ENCODE results near the gene PCDHGB3.
"Not testable (repeated sequence)": the region's sequence is repeated elsewhere in the genome, so short reads cannot be mapped to it uniquely, and the experiment has no call there.

The PCDHGB3 gene

DNA sequence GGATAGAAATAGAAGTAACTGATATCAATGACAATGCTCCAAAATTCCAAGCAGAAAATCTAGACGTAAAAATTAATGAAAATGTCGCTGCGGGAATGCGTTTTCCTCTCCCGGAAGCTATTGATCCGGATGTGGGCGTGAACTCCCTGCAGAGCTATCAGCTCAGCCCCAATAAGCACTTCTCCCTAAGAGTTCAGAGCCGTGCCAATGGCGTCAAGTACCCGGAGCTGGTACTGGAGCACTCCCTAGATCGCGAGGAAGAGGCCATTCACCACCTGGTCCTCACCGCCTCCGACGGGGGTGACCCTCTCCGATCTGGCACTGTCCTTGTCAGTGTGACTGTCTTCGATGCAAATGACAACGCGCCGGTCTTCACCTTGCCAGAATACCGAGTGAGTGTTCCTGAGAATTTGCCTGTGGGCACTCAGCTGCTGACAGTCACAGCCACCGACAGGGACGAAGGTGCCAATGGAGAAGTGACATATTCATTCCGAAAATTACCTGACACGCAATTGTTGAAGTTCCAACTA, 43.6 kb downstream of the PCDHGB3 start:
- no peak for DNase-seq (ENCODE audit: low read depth)
- Histone ChIP-seq H3K4me3 (ENCODE audit: low read length) (peak overlapping the region; percentile 85), H3K9ac (ENCODE audit: low read length) (peak overlapping the region; percentile 79), H3K36me3 (ENCODE audit: control insufficient read depth, insufficient read depth, low read length, severe bottlenecking) (no peaks in the 10 kb centered on the region), H3K27me3 (replicated peaks; ENCODE audit: control insufficient read depth, insufficient read depth, low read length) (peaks cover 6% of the 10 kb centered on the region), H3K4me1 (ENCODE audit: control insufficient read depth, insufficient read depth, low read length) (no peaks in the 10 kb centered on the region), H3K9me3 (ENCODE audit: control insufficient read depth, low read length) (peaks cover 29% of the 10 kb centered on the region)

DNA sequence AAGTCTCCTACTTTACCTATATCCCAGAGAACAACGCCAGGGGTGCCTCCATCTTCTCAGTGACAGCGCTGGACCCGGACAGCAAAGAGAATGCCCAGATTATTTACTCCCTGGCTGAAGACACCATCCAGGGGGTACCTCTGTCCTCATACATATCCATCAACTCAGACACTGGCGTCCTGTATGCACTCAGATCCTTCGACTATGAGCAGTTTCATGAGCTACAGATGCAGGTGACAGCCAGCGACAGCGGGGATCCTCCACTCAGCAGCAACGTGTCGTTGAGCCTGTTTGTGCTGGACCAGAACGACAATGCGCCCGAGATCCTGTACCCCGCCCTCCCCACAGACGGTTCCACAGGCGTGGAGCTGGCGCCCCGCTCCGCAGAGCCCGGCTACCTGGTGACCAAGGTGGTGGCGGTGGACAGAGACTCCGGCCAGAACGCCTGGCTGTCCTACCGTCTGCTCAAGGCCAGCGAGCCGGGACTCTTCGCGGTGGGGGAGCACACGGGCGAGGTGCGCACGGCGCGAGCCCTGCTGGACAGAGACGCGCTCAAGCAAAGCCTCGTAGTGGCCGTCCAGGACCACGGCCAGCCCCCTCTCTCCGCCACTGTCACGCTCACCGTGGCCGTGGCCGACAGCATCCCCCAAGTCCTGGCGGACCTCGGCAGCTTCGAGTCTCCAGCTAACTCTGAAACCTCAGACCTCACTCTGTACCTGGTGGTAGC, 44.7 kb downstream of the PCDHGB3 start:
- DNase-seq (ENCODE audit: low read depth); H3K27me3 ChIP-seq (replicated peaks; ENCODE audit: control insufficient read depth, insufficient read depth, low read length); H3K9ac ChIP-seq (ENCODE audit: low read length); H3K4me1 ChIP-seq (ENCODE audit: control insufficient read depth, insufficient read depth, low read length); H3K36me3 ChIP-seq (ENCODE audit: control insufficient read depth, insufficient read depth, low read length, severe bottlenecking): not testable (repeated sequence)
- peak overlapping the region; percentile 43 for H3K4me3 ChIP-seq (ENCODE audit: low read length)
- H3K9me3 ChIP-seq (ENCODE audit: control insufficient read depth, low read length): peaks cover 28% of the 10 kb centered on the region

DNA sequence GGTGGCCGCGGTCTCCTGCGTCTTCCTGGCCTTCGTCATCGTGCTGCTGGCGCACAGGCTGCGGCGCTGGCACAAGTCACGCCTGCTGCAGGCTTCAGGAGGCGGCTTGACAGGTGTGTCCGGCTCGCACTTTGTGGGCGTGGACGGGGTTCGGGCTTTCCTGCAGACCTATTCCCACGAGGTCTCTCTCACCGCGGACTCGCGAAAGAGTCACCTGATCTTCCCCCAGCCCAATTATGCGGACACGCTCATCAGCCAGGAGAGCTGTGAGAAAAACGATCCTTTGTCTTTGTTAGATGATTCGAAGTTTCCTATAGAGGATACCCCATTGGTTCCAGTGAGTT, 45.2 kb downstream of the PCDHGB3 start:
- not testable (repeated sequence) for H3K36me3 ChIP-seq (ENCODE audit: control insufficient read depth, insufficient read depth, low read length, severe bottlenecking); H3K4me1 ChIP-seq (ENCODE audit: control insufficient read depth, insufficient read depth, low read length); DNase-seq (ENCODE audit: low read depth); H3K9ac ChIP-seq (ENCODE audit: low read length); H3K27me3 ChIP-seq (replicated peaks; ENCODE audit: control insufficient read depth, insufficient read depth, low read length)
- Histone ChIP-seq H3K4me3 (ENCODE audit: low read length) (peak overlapping the region; percentile 43), H3K9me3 (ENCODE audit: control insufficient read depth, low read length) (peaks cover 27% of the 10 kb centered on the region)

DNA sequence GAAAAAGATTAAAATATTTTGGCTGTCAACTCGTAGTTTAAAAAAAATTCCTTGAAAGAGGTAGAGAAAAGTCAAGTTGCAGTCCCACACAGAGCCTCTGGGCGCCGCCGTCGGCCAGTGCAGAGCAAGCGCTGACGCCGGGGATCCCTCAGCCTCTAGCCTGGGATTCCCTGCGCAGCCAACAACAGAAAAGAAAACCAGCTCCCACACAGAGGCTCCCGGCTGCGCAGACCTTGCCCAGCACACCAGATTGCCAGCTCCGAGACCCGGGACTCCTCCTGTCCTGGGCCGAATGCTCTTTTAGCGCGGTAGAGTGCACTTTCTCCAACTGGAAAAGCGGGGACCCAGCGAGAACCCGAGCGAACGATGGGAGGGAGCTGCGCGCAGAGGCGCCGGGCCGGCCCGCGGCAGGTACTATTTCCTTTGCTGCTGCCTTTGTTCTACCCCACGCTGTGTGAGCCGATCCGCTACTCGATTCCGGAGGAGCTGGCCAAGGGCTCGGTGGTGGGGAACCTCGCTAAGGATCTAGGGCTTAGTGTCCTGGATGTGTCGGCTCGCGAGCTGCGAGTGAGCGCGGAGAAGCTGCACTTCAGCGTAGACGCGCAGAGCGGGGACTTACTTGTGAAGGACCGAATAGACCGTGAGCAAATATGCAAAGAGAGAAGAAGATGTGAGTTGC, 47.6 kb downstream of the PCDHGB3 start, which contains the start of gene PCDHGB7:
TSS of gene PCDHGB7 (plus strand) at position 184 of the 679 bp plus-strand sequence. CDS start at position 367, 183 bp downstream.
- peaks cover 42% of the 10 kb centered on the region for H3K9me3 ChIP-seq (ENCODE audit: control insufficient read depth, low read length)
- peak; percentile 72 for DNase-seq (ENCODE audit: low read depth)

DNA sequence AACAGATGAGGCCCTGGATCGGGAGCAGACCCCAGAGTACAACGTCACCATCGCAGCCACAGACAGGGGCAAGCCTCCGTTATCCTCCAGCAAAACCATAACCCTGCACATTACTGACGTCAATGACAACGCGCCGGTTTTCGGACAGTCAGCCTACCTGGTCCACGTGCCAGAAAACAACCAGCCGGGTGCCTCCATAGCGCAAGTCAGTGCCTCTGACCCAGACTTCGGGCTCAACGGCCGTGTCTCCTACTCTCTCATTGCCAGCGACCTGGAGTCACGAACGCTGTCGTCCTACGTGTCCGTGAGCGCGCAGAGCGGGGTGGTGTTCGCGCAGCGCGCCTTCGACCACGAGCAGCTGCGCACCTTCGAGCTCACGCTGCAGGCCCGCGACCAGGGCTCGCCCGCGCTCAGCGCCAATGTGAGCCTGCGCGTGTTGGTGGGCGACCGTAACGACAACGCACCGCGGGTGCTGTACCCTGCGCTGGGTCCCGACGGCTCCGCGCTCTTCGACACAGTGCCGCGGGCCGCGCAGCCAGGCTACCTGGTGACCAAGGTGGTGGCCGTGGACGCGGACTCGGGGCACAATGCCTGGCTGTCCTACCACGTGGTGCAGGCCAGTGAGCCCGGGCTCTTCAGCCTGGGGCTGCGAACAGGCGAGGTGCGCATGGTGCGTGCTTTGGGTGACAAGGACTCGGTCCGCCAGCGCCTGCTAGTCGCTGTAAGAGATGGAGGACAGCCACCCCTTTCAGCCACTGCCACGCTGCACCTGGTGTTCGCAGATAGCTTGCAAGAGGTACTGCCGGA, 49.2 kb downstream of the PCDHGB3 start:
- Histone ChIP-seq H3K9me3 (ENCODE audit: control insufficient read depth, low read length) (peaks cover 45% of the 10 kb centered on the region), H3K36me3 (ENCODE audit: control insufficient read depth, insufficient read depth, low read length, severe bottlenecking) (no peaks in the 10 kb centered on the region)

More for the DNA sequence above, 47.6 kb downstream of the PCDHGB3 start, which contains the start of gene PCDHGB7:
- H3K27me3 ChIP-seq (replicated peaks; ENCODE audit: control insufficient read depth, insufficient read depth, low read length); H3K4me1 ChIP-seq (ENCODE audit: control insufficient read depth, insufficient read depth, low read length); H3K36me3 ChIP-seq (ENCODE audit: control insufficient read depth, insufficient read depth, low read length, severe bottlenecking): not testable (repeated sequence)
- Histone ChIP-seq H3K4me3 (ENCODE audit: low read length) (peak within 1 kb of the TSS; percentile 81), H3K9ac (ENCODE audit: low read length) (peak within 1 kb of the TSS; percentile 70)

DNA sequence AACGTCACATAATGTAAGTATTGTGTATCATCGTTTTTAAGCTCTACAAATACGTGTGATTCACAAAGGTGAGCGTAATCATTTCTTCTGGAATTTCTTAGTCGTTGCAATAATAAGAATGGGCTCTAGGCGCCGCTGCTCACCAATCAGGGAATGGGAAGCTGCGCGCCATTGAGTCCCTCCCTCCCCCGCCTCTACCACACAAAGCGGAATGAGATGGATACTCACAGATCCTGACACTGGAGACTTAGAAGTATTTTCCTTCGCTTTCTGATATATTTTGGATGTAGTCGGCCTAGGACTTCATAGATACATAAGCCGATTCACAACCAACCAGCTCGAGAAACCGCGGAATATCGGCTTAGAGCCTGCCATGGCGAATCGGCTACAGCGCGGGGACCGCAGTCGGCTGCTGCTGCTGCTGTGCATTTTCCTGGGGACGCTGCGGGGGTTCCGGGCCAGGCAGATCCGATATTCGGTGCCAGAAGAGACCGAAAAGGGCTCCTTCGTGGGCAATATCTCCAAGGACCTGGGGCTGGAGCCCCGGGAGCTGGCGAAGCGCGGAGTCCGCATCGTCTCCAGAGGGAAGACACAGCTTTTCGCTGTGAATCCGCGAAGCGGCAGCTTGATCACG, 50.9 kb downstream of the PCDHGB3 start, which contains the start of gene PCDHGA11:
TSS of gene PCDHGA11 (plus strand) at position 197 of the 634 bp plus-strand sequence. CDS start at position 374, 177 bp downstream.
- Histone ChIP-seq H3K27me3 (replicated peaks; ENCODE audit: control insufficient read depth, insufficient read depth, low read length) (no peaks in the 10 kb centered on the region), H3K9ac (ENCODE audit: low read length) (peak within 1 kb of the TSS; percentile 70), H3K4me3 (ENCODE audit: low read length) (peak within 1 kb of the TSS; percentile 84), H3K4me1 (ENCODE audit: control insufficient read depth, insufficient read depth, low read length) (no peaks in the 10 kb centered on the region), H3K9me3 (ENCODE audit: control insufficient read depth, low read length) (peaks cover 44% of the 10 kb centered on the region), H3K36me3 (ENCODE audit: control insufficient read depth, insufficient read depth, low read length, severe bottlenecking) (no peaks in the 10 kb centered on the region)
- DNase-seq (ENCODE audit: low read depth): peak; percentile 50

More for the DNA sequence above, 49.2 kb downstream of the PCDHGB3 start:
- Histone ChIP-seq H3K9ac (ENCODE audit: low read length) (no peak overlapping the region), H3K4me3 (ENCODE audit: low read length) (peak overlapping the region; percentile 4), H3K27me3 (replicated peaks; ENCODE audit: control insufficient read depth, insufficient read depth, low read length) (no peaks in the 10 kb centered on the region), H3K4me1 (ENCODE audit: control insufficient read depth, insufficient read depth, low read length) (no peaks in the 10 kb centered on the region)
- DNase-seq (ENCODE audit: low read depth): no peak

DNA sequence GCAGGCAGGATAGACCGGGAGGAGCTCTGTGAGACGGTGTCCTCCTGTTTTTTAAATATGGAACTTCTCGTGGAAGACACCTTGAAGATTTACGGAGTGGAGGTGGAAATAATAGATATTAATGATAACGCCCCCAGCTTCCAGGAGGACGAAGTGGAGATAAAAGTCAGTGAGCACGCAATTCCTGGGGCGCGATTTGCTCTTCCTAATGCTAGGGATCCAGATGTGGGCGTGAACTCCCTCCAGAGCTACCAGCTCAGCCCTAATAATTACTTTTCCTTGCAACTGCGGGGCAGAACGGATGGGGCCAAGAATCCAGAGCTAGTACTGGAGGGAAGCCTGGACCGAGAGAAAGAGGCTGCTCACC, 51.4 kb downstream of the PCDHGB3 start:
- peak overlapping the region; percentile 84 for H3K4me3 ChIP-seq (ENCODE audit: low read length)
- no peaks in the 10 kb centered on the region for H3K27me3 ChIP-seq (replicated peaks; ENCODE audit: control insufficient read depth, insufficient read depth, low read length)
- DNase-seq (ENCODE audit: low read depth): no peak
- no peaks in the 10 kb centered on the region for H3K4me1 ChIP-seq (ENCODE audit: control insufficient read depth, insufficient read depth, low read length)
- H3K9me3 ChIP-seq (ENCODE audit: control insufficient read depth, low read length): peaks cover 44% of the 10 kb centered on the region
- H3K36me3 ChIP-seq (ENCODE audit: control insufficient read depth, insufficient read depth, low read length, severe bottlenecking): no peaks in the 10 kb centered on the region
- H3K9ac ChIP-seq (ENCODE audit: low read length): peak overlapping the region; percentile 70

Data from adipocyte (in vitro differentiated cells).